Karpas-422 (cell line): ENCODE results near the gene TRAPPC4. TPM values are rescaled to one million over a fixed set of nuclear protein-coding genes. Genes with fewer than 3 reads are reported as not detected.
"Not testable (repeated sequence)": the region's sequence is repeated elsewhere in the genome, so short reads cannot be mapped to it uniquely, and the experiment has no call there.

Experiments
- DNase-seq: peaks from one replicate; pipeline ENCODE4 v3.0.0-alpha.2; 2015
- H2AFZ ChIP-seq: fragments of 200-600 bp; sonication (generic); 2 replicates; pipeline ENCODE4 v1.6.1; 2014; ENCODE audit warnings: antibody characterized with exemption, low read length, mixed read lengths
- H3K27ac ChIP-seq: fragments of 200-600 bp; sonication (generic); 2 replicates; pipeline ENCODE4 v1.5.1; 2014; ENCODE audit warnings: mild to moderate bottlenecking, low read length, moderate library complexity
- H3K27me3 ChIP-seq: fragments of 200-600 bp; sonication (generic); 2 replicates; pipeline ENCODE4 v1.6.1; 2014; ENCODE audit warnings: low read length, mixed read lengths
- H3K36me3 ChIP-seq: fragments of 200-600 bp; sonication (generic); 2 replicates; pipeline ENCODE4 v1.6.1; 2014; ENCODE audit warnings: low read length, mixed read lengths; ENCODE audit not compliant: insufficient read depth
- H3K4me1 ChIP-seq: fragments of 200-600 bp; sonication (generic); 2 replicates; pipeline ENCODE4 v1.6.1; 2014; ENCODE audit warnings: mild to moderate bottlenecking, low read length, mixed read lengths
- H3K4me2 ChIP-seq: fragments of 200-600 bp; sonication (generic); 2 replicates; pipeline ENCODE4 v1.6.1; 2014; ENCODE audit warnings: low read length, low read depth, mild to moderate bottlenecking; ENCODE audit not compliant: poor library complexity, severe bottlenecking
- H3K4me3 ChIP-seq: fragments of 200-600 bp; sonication (generic); 2 replicates; pipeline ENCODE4 v1.5.1; 2014; ENCODE audit warnings: mild to moderate bottlenecking, antibody characterized with exemption, low read length, mixed read lengths
- H3K79me2 ChIP-seq: fragments of 200-600 bp; sonication (generic); 2 replicates; pipeline ENCODE4 v1.6.1; 2014; ENCODE audit warnings: mild to moderate bottlenecking, low read length, mixed read lengths
- H3K9ac ChIP-seq: fragments of 200-600 bp; sonication (generic); 2 replicates; pipeline ENCODE4 v1.6.0; 2014; ENCODE audit warnings: low read length
- H3K9me2 ChIP-seq: fragments of 200-600 bp; sonication (generic), shearing (Covaris generic); replicated peaks from 2 replicates; pipeline ENCODE4 v1.6.0; 2014; ENCODE audit warnings: mild to moderate bottlenecking, low read length, moderate library complexity; ENCODE audit not compliant: insufficient read depth
- H3K9me3 ChIP-seq: fragments of 300-700, 200-600 bp; sonication (generic); 2 replicates; pipeline ENCODE4 v1.6.1; 2014; ENCODE audit warnings: low read length, mixed read lengths
- H4K20me1 ChIP-seq: fragments of 200-600 bp; sonication (generic); 2 replicates; pipeline ENCODE4 v1.6.1; 2014; ENCODE audit warnings: mild to moderate bottlenecking, antibody characterized with exemption, low read length, low read depth; ENCODE audit not compliant: insufficient read depth
- total RNA-seq: library from RNA; depleted of rRNA; stranded (reverse); fragments of >200 nt; shearing (Covaris generic); gene quantifications from 2 replicates; pipeline ENCODE4 v1.2.3, GENCODE V29; 2014; ENCODE audit warnings: low replicate concordance

TRAPPC4 gene
- total RNA-seq, 1 experiment from 2014 or later = 26.3 TPM

GRCh38 chr11:119017377-119017776, 1.2 kb upstream of the TRAPPC4 start:
- Histone ChIP-seq H3K27ac (peak overlapping the region; percentile 86), H3K79me2 (peaks cover 48% of the 10 kb centered on the region), H3K4me1 (peaks cover 18% of the 10 kb centered on the region), H3K9ac (peak overlapping the region; percentile 96), H3K36me3 (peaks cover 33% of the 10 kb centered on the region), H3K4me2 (peak overlapping the region; percentile 82), H3K4me3 (peak overlapping the region; percentile 91)
- H4K20me1 ChIP-seq, H3K27me3 ChIP-seq, H3K9me2 ChIP-seq, DNase-seq, H3K9me3 ChIP-seq, H2AFZ ChIP-seq: not testable (repeated sequence)

- Histone ChIP-seq H2AFZ (no peak overlapping the region), H3K9ac (peak overlapping the region; percentile 96), H3K4me2 (peak overlapping the region; percentile 82), H3K9me3 (no peaks in the 10 kb centered on the region), H3K36me3 (peaks cover 21% of the 10 kb centered on the region), H3K79me2 (peaks cover 48% of the 10 kb centered on the region), H3K27me3 (no peaks in the 10 kb centered on the region), H4K20me1 (no peaks in the 10 kb centered on the region; the same call in 1 of the 2 replicates), H3K4me1 (peaks cover 21% of the 10 kb centered on the region), H3K27ac (no peak overlapping the region), H3K4me3 (peak overlapping the region; percentile 91), H3K9me2 (no peaks in the 10 kb centered on the region)
- no peak for DNase-seq
These were observed 1.4 kb downstream of the TRAPPC4 start for GRCh38 chr11:119019996-119020395.

- Histone ChIP-seq H3K79me2 (peaks cover 42% of the 10 kb centered on the region), H3K4me2 (no peak overlapping the region), H3K9me3 (no peaks in the 10 kb centered on the region), H3K4me1 (peaks cover 21% of the 10 kb centered on the region), H3K36me3 (peaks cover 5% of the 10 kb centered on the region), H3K9ac (no peak overlapping the region), H3K27me3 (no peaks in the 10 kb centered on the region), H3K9me2 (no peaks in the 10 kb centered on the region), H3K27ac (no peak overlapping the region), H2AFZ (no peak overlapping the region), H4K20me1 (no peaks in the 10 kb centered on the region; the same call in 1 of the 2 replicates), H3K4me3 (no peak overlapping the region)
- no peak for DNase-seq
These were observed 3.1 kb downstream of the TRAPPC4 start for GRCh38 chr11:119021631-119022030.

- H2AFZ ChIP-seq = no peak overlapping the region
- no peak overlapping the region for H3K27ac ChIP-seq
- no peaks in the 10 kb centered on the region for H3K9me3 ChIP-seq
- DNase-seq = no peak
- H3K9ac ChIP-seq = no peak overlapping the region
- H3K4me2 ChIP-seq = no peak overlapping the region
- no peaks in the 10 kb centered on the region for H3K9me2 ChIP-seq
- H4K20me1 ChIP-seq = no peaks in the 10 kb centered on the region; the same call in 1 of the 2 replicates
- H3K79me2 ChIP-seq = peaks cover 28% of the 10 kb centered on the region
- peaks cover 22% of the 10 kb centered on the region for H3K4me1 ChIP-seq
- H3K27me3 ChIP-seq = no peaks in the 10 kb centered on the region
- H3K36me3 ChIP-seq = no peaks in the 10 kb centered on the region
- H3K4me3 ChIP-seq = no peak overlapping the region
These were observed 5.2 kb downstream of the TRAPPC4 start for GRCh38 chr11:119023741-119024140.

GRCh38 chr11:119024430-119025098, 6.0 kb downstream of the TRAPPC4 start:
- Histone ChIP-seq H3K9ac (no peak overlapping the region), H2AFZ (no peak overlapping the region), H3K4me2 (no peak overlapping the region), H3K36me3 (no peaks in the 10 kb centered on the region), H3K9me3 (no peaks in the 10 kb centered on the region), H3K27me3 (no peaks in the 10 kb centered on the region), H4K20me1 (no peaks in the 10 kb centered on the region), H3K27ac (no peak overlapping the region), H3K4me3 (no peak overlapping the region), H3K79me2 (peaks cover 25% of the 10 kb centered on the region), H3K4me1 (peaks cover 30% of the 10 kb centered on the region), H3K9me2 (no peaks in the 10 kb centered on the region)
- no peak for DNase-seq

- peaks cover 23% of the 10 kb centered on the region for H3K79me2 ChIP-seq
- H3K27ac ChIP-seq = no peak overlapping the region
- no peak for DNase-seq
- no peak overlapping the region for H2AFZ ChIP-seq
- H3K4me1 ChIP-seq = peaks cover 30% of the 10 kb centered on the region
- H3K27me3 ChIP-seq = no peaks in the 10 kb centered on the region
- H3K9ac ChIP-seq = no peak overlapping the region
- H3K36me3 ChIP-seq = no peaks in the 10 kb centered on the region
- H4K20me1 ChIP-seq = no peaks in the 10 kb centered on the region
- H3K4me3 ChIP-seq = no peak overlapping the region
- H3K4me2 ChIP-seq = no peak overlapping the region
- H3K9me3 ChIP-seq = no peaks in the 10 kb centered on the region
- H3K9me2 ChIP-seq = no peaks in the 10 kb centered on the region
These were observed 6.5 kb downstream of the TRAPPC4 start for GRCh38 chr11:119025099-119025473.

GRCh38 chr11:119025541-119025940, 7.0 kb downstream of the TRAPPC4 start:
- H2AFZ ChIP-seq = no peak overlapping the region
- H3K27me3 ChIP-seq = no peaks in the 10 kb centered on the region
- H3K9me3 ChIP-seq = no peaks in the 10 kb centered on the region
- H3K4me1 ChIP-seq = peaks cover 26% of the 10 kb centered on the region
- no peaks in the 10 kb centered on the region for H4K20me1 ChIP-seq
- H3K27ac ChIP-seq = no peak overlapping the region
- H3K4me2 ChIP-seq = no peak overlapping the region
- H3K9me2 ChIP-seq = no peaks in the 10 kb centered on the region
- no peak overlapping the region for H3K9ac ChIP-seq
- H3K4me3 ChIP-seq = no peak overlapping the region
- no peak for DNase-seq
- H3K36me3 ChIP-seq = no peaks in the 10 kb centered on the region
- H3K79me2 ChIP-seq = peaks cover 19% of the 10 kb centered on the region

- Histone ChIP-seq H3K9me3 (no peaks in the 10 kb centered on the region), H3K4me1 (peaks cover 26% of the 10 kb centered on the region), H3K9ac (no peak overlapping the region), H3K27me3 (no peaks in the 10 kb centered on the region), H3K4me3 (no peak overlapping the region), H2AFZ (no peak overlapping the region), H3K27ac (no peak overlapping the region), H3K36me3 (no peaks in the 10 kb centered on the region), H3K79me2 (peaks cover 17% of the 10 kb centered on the region), H3K4me2 (no peak overlapping the region), H3K9me2 (no peaks in the 10 kb centered on the region), H4K20me1 (no peaks in the 10 kb centered on the region)
- no peak for DNase-seq
These were observed 7.6 kb downstream of the TRAPPC4 start for GRCh38 chr11:119025978-119026766.
